ENCODE data around the gene HEXIM2. TPM values are rescaled to one million over a fixed set of nuclear protein-coding genes. Genes with fewer than 3 reads are reported as not detected.

HEXIM2 gene
- total and polyA plus RNA-seq, 2 experiments from 2014 or later: 17.6 to 22.3 TPM

- no peaks in the 10 kb centered on the region for H3K9me3 ChIP-seq (ENCODE audit: low read depth)
- H3K27ac ChIP-seq: peak overlapping the region; percentile 79
- DNase-seq (ENCODE audit: low read depth in 1 of 2, low spot score in 1 of 2): peak in 1 of 2 donors; percentile 54
- no peaks in the 10 kb centered on the region for H3K27me3 ChIP-seq
- H3K36me3 ChIP-seq: no peaks in the 10 kb centered on the region
- peaks cover 21% of the 10 kb centered on the region for H3K4me1 ChIP-seq (ENCODE audit: low read depth)
- no peak for TF ChIP-seq CTCF (IDR thresholded peaks at IDR 0.05; ENCODE audit: low read depth, low read length)
- H3K4me3 ChIP-seq: no peak overlapping the region
Measured at GRCh38 chr17:45171338-45172231, 9.9 kb downstream of the HEXIM2 start.

- Histone ChIP-seq H3K27me3 (no peaks in the 10 kb centered on the region), H3K4me3 (no peak overlapping the region), H3K27ac (peak overlapping the region; percentile 79), H3K36me3 (no peaks in the 10 kb centered on the region), H3K4me1 (ENCODE audit: low read depth) (peaks cover 21% of the 10 kb centered on the region), H3K9me3 (ENCODE audit: low read depth) (no peaks in the 10 kb centered on the region)
- TF ChIP-seq CTCF (IDR thresholded peaks at IDR 0.05; ENCODE audit: low read depth, low read length): no peak
- no peak for DNase-seq (ENCODE audit: low read depth in 1 of 2, low spot score in 1 of 2)
Measured at GRCh38 chr17:45172232-45172540, 10.5 kb downstream of the HEXIM2 start.

GRCh38 chr17:45172541-45173286 lies 11.0 kb downstream of the HEXIM2 start:
- DNase-seq (ENCODE audit: low read depth in 1 of 2, low spot score in 1 of 2): peak in 1 of 2 donors; percentile 66
- Histone ChIP-seq H3K36me3 (no peaks in the 10 kb centered on the region), H3K4me3 (no peak overlapping the region), H3K27me3 (no peaks in the 10 kb centered on the region), H3K9me3 (ENCODE audit: low read depth) (no peaks in the 10 kb centered on the region), H3K4me1 (ENCODE audit: low read depth) (peaks cover 21% of the 10 kb centered on the region), H3K27ac (peak overlapping the region; percentile 79)
- TF ChIP-seq CTCF (IDR thresholded peaks at IDR 0.05; ENCODE audit: low read depth, low read length): no peak

GRCh38 chr17:45175759-45176115 lies 14.1 kb downstream of the HEXIM2 start:
- Histone ChIP-seq H3K9me3 (ENCODE audit: low read depth) (no peaks in the 10 kb centered on the region), H3K4me1 (ENCODE audit: low read depth) (peaks cover 21% of the 10 kb centered on the region), H3K4me3 (no peak overlapping the region), H3K36me3 (no peaks in the 10 kb centered on the region), H3K27me3 (no peaks in the 10 kb centered on the region), H3K27ac (no peak overlapping the region)
- no peak for TF ChIP-seq CTCF (IDR thresholded peaks at IDR 0.05; ENCODE audit: low read depth, low read length)
- DNase-seq (ENCODE audit: low read depth in 1 of 2, low spot score in 1 of 2): no peak

GRCh38 chr17:45177563-45177962 lies 15.9 kb downstream of the HEXIM2 start:
- H3K27ac ChIP-seq: no peak overlapping the region
- no peak for DNase-seq (ENCODE audit: low read depth in 1 of 2, low spot score in 1 of 2)
- no peaks in the 10 kb centered on the region for H3K36me3 ChIP-seq
- TF ChIP-seq CTCF (IDR thresholded peaks at IDR 0.05; ENCODE audit: low read depth, low read length): no peak
- H3K27me3 ChIP-seq: no peaks in the 10 kb centered on the region
- no peak overlapping the region for H3K4me3 ChIP-seq
- H3K9me3 ChIP-seq (ENCODE audit: low read depth): no peaks in the 10 kb centered on the region
- H3K4me1 ChIP-seq (ENCODE audit: low read depth): peaks cover 7% of the 10 kb centered on the region

Data from cardiac muscle cell (in vitro differentiated cells and primary cell).